Neural crest cell (in vitro differentiated cells): ENCODE measurements around the gene PRXL2B. TPM values are rescaled to one million over a fixed set of nuclear protein-coding genes. Genes with fewer than 3 reads are reported as not detected.

Experiments
- DNase-seq: peaks from one replicate; pipeline ENCODE4 v3.0.0; 2021; ENCODE audit warnings: low read depth, mixed read lengths, low spot score
- H3K27ac Mint-ChIP-seq: one replicate; pipeline ENCODE4 v1.8.0; 2021; ENCODE audit warnings: mild to moderate bottlenecking, mixed read lengths; ENCODE audit not compliant: unreplicated experiment
- H3K27me3 Mint-ChIP-seq: 2 replicates; pipeline ENCODE4 v1.8.0; 2021; ENCODE audit warnings: low read depth, mild to moderate bottlenecking, mixed read lengths
- H3K36me3 Mint-ChIP-seq: 2 replicates; pipeline ENCODE4 v1.8.0; 2021; ENCODE audit warnings: low read depth, mild to moderate bottlenecking, mixed read lengths
- H3K4me1 Mint-ChIP-seq: 2 replicates; pipeline ENCODE4 v1.8.0; 2021; ENCODE audit warnings: mixed read lengths
- H3K4me3 Mint-ChIP-seq: one replicate; pipeline ENCODE4 v1.8.0; 2021; ENCODE audit warnings: mild to moderate bottlenecking, mixed read lengths
- H3K9me3 Mint-ChIP-seq: 2 replicates; pipeline ENCODE4 v1.8.0; 2021; ENCODE audit warnings: mixed read lengths
- total RNA-seq: library from RNA; stranded (reverse); gene quantifications from 2 replicates; pipeline ENCODE4 v1.2.1, GENCODE V29; 2021
- TF ChIP-seq, protein P1 (sequence below): fragments of 200-600 bp; sonication (generic); conservative IDR thresholded peaks from 2 replicates; pipeline ENCODE4 v1.5.0; 2021; ENCODE audit warnings: antibody characterized with exemption, mild to moderate bottlenecking

PRXL2B gene
- total RNA-seq, 1 donor from 2014 or later, result 51.3 TPM

DNA sequence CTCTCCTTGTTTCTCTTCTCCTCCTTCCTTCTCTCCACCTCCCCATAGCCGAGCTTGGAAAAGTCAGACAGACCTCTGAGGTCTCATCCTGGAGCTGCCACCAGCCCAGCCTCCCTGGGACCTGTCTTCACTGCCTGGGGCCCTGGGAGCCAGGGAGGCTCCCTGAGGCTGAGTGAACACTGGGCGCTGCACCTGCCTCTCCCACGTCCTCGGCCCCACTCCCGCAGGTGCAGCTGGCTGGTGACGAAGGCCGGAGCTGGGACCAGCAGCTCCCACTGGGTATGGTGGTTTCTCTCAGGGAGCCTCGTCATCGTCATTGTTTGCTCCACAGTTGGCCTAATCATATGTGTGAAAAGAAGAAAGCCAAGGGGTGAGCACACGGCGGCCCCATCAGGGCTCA, 25.1 kb upstream of the PRXL2B start:
- H3K36me3 Mint-ChIP-seq, result no peaks in the 10 kb centered on the region
- no peak overlapping the region for H3K27ac Mint-ChIP-seq
- H3K4me1 Mint-ChIP-seq, result peaks cover 6% of the 10 kb centered on the region
- DNase-seq, result no peak
- no peaks in the 10 kb centered on the region for H3K9me3 Mint-ChIP-seq
- H3K4me3 Mint-ChIP-seq, result no peak overlapping the region
- no peaks in the 10 kb centered on the region for H3K27me3 Mint-ChIP-seq
- TF ChIP-seq, protein P1, sequence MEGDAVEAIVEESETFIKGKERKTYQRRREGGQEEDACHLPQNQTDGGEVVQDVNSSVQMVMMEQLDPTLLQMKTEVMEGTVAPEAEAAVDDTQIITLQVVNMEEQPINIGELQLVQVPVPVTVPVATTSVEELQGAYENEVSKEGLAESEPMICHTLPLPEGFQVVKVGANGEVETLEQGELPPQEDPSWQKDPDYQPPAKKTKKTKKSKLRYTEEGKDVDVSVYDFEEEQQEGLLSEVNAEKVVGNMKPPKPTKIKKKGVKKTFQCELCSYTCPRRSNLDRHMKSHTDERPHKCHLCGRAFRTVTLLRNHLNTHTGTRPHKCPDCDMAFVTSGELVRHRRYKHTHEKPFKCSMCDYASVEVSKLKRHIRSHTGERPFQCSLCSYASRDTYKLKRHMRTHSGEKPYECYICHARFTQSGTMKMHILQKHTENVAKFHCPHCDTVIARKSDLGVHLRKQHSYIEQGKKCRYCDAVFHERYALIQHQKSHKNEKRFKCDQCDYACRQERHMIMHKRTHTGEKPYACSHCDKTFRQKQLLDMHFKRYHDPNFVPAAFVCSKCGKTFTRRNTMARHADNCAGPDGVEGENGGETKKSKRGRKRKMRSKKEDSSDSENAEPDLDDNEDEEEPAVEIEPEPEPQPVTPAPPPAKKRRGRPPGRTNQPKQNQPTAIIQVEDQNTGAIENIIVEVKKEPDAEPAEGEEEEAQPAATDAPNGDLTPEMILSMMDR, result no peak

DNA sequence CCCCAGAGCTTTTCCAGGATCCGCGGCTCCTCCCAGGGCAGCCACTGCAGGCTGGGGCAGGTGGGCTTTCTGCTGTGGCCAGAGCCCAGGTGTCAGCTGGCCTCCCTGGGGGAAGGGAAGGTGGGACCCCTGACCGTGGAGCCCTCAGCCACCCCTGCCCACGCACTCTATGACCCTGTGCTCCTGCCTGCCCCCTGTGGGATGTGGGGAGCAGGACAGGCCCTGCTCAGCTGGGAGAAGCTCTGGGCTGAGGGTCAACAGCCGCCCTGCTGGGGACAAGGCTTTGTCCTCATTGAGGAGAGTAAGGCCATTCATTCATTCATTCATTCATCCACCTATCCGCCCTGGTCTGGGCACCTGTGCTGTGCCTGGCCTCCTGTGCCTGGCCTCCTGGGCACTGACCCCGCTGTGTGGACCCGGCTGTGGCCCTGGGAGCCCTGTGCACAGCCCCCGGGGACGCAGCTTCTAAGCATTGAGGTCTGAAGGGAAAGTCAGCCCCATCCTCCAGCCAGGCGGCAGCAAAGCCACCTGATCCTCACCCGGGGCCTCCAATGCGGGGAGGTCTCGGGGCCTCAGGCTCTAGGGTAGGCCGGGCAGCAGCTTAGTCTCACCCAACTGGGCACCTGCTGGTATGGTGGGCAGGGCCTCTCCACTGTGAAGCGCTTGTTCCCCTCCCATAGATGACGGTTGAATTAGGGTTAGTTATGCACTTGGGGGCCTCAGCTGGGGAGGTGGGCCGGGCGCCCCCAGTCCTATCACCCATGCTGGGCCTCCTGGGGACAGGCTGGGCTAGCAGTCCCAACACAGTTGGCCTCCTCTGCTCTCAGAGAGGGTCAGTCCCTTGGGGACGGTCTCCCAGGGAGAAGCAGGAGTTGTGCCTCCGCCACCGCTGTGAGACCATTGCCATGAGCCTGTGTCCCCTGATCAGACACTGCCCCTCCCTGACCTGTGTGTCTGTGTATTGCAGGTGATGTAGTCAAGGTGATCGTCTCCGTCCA, 24.4 kb upstream of the PRXL2B start:
- no peaks in the 10 kb centered on the region for H3K27me3 Mint-ChIP-seq
- H3K4me1 Mint-ChIP-seq, result peaks cover 4% of the 10 kb centered on the region
- no peak overlapping the region for H3K27ac Mint-ChIP-seq
- H3K36me3 Mint-ChIP-seq, result no peaks in the 10 kb centered on the region
- TF ChIP-seq, protein P1, result peak; percentile 31
- DNase-seq, result no peak
- no peaks in the 10 kb centered on the region for H3K9me3 Mint-ChIP-seq
- no peak overlapping the region for H3K4me3 Mint-ChIP-seq

DNA sequence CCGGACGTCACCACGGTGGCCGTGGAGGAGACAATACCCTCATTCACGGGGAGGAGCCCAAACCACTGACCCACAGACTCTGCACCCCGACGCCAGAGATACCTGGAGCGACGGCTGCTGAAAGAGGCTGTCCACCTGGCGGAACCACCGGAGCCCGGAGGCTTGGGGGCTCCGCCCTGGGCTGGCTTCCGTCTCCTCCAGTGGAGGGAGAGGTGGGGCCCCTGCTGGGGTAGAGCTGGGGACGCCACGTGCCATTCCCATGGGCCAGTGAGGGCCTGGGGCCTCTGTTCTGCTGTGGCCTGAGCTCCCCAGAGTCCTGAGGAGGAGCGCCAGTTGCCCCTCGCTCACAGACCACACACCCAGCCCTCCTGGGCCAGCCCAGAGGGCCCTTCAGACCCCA, 23.4 kb upstream of the PRXL2B start:
- no peak overlapping the region for H3K4me3 Mint-ChIP-seq
- H3K4me1 Mint-ChIP-seq, result peaks cover 4% of the 10 kb centered on the region
- no peaks in the 10 kb centered on the region for H3K36me3 Mint-ChIP-seq
- no peak for DNase-seq
- TF ChIP-seq, protein P1, result no peak
- H3K27ac Mint-ChIP-seq, result no peak overlapping the region
- no peaks in the 10 kb centered on the region for H3K9me3 Mint-ChIP-seq
- H3K27me3 Mint-ChIP-seq, result no peaks in the 10 kb centered on the region

DNA sequence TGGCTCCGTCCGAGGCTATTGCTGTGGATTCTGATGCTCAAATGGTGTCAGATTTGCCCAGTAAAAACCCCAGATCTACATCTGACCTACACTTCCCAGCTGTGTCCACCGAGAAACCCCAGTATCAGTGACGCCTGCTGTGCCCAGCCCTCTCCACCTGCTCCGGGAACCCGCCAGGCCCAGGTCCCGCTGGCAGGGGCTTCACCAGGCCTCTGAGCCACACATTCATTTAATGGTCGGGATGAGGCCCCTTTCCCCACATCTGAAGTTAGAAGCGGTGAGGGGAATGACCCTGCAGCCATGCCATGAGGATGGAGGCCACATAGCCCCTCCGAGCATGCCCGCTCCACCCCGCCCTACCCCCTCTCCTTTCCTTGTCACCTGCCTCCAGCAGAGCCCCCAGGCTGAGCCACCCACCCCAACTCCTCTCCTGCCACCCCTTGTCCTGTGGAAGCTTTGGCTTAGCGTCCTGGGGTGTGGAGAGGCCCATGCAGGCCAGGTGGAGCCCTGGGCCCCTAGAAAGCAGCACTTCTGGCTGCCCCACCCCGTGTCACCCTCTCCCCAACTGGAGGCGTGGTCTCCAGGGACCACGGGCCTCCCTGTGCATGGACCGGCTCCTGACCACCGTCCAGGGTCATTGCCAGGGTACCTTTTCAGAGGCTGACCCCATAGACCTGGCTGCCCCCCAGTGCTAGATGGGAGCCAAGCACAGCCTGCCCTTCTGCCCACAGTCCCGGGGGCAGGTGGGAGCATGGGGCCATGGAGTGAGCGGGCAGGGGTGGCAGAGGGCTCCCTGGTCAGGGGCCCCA, 22.4 kb upstream of the PRXL2B start:
- H3K4me1 Mint-ChIP-seq, result peaks cover 4% of the 10 kb centered on the region
- no peaks in the 10 kb centered on the region for H3K36me3 Mint-ChIP-seq
- no peak for DNase-seq
- no peaks in the 10 kb centered on the region for H3K27me3 Mint-ChIP-seq
- TF ChIP-seq, protein P1, result no peak
- H3K27ac Mint-ChIP-seq, result no peak overlapping the region
- no peaks in the 10 kb centered on the region for H3K9me3 Mint-ChIP-seq
- H3K4me3 Mint-ChIP-seq, result no peak overlapping the region

DNA sequence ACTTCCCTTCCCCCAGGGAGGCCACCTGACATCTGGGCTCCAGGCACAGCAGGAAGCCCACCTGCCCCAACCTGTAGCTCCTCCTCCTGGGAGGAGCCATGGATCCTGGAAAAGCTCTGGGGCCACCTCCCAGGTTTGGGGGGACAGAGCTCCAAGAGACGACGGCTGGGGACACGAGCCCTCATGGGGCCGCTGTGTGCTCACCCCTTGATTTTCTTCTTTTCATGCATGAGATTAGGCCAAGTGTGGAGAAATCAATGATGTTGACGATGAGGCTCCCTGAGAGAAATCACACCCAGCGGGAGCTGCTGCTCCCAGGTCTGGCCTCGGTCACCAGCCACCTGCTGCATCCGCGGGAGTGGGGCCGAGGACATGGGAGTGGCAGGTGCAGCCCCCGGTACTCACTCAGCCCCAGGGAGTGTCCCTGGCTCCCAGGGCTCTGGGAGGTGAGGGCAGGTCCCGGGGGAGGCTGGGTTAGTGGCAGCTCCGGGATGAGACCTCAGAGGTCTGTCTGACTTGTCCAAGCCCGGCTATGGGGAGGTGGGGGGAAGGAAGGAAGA, 21.7 kb upstream of the PRXL2B start:
- Mint-ChIP-seq H3K4me3 (no peak overlapping the region), H3K27ac (no peak overlapping the region)

More for the DNA sequence above, 21.7 kb upstream of the PRXL2B start:
- Mint-ChIP-seq H3K36me3 (no peaks in the 10 kb centered on the region), H3K9me3 (no peaks in the 10 kb centered on the region), H3K4me1 (peaks cover 4% of the 10 kb centered on the region), H3K27me3 (no peaks in the 10 kb centered on the region)
- DNase-seq, result no peak
- TF ChIP-seq, protein P1, result no peak
